A549 (cell line): ENCODE data around the gene ACER1. TPM values are rescaled to one million over a fixed set of nuclear protein-coding genes. Genes with fewer than 3 reads are reported as not detected.
A peak's percentile ranks its signal among the peaks of the same experiment; 100 is the strongest.

Experiments
- ATAC-seq, 2 experiments: fragments of 200-7000 bp in 1 of 2; fragments of >200 bp in 1 of 2; cut with Nextera tagmentation in 1 of 2; cut with Tn5 transposase in 1 of 2; 3 replicates each; pipeline versions ENCODE4 v1.8.0 to v1.9.1; 2018 to 2020; ENCODE audit warnings: mild to moderate bottlenecking in 1 of 2, moderate library complexity in 1 of 2
- CTCF ChIA-PET: fragments of 300-600 bp; sonication (Branson Sonifier 250); formaldehyde crosslinking; extraction: SDS; loops from one replicate; lab custom pipeline; 2021; ENCODE audit warnings: antibody characterized with exemption, inconsistent platforms; lab: Yijun Ruan, JAX
- POLR2A ChIA-PET: fragments of 350-600 bp; formaldehyde crosslinking; extraction: SDS; loops from one replicate; lab custom pipeline; 2021; ENCODE audit warnings: antibody characterized with exemption, inconsistent platforms; lab: Yijun Ruan, JAX
- DNase-seq, 2 experiments: peaks; one replicate each; pipeline versions ENCODE4 v3.0.0 to v3.0.0-alpha.2; 2011 to 2016; ENCODE audit warnings: low read depth in 1 of 2, low spot score in 1 of 2
- FAIRE-seq: peaks from 2 replicates; lab custom pipeline; 2011; peaks lifted over from hg19 to GRCh38; lab: Jason Lieb, UNC
- H3K27ac ChIP-seq, 2 experiments: fragments of >200 bp; sonication (Bioruptor Twin); formaldehyde crosslinking; 3 replicates each; pipeline ENCODE4 v1.5.1; 2016 to 2017
- H3K4me1 ChIP-seq: fragments of >200 bp; sonication (Bioruptor Twin); formaldehyde crosslinking; 3 replicates; pipeline ENCODE4 v1.6.1; 2016
- H3K4me2 ChIP-seq: fragments of >200 bp; sonication (Bioruptor Twin); formaldehyde crosslinking; 3 replicates; pipeline ENCODE4 v1.6.1; 2016
- H3K4me3 ChIP-seq: fragments of >200 bp; sonication (Bioruptor Twin); formaldehyde crosslinking; 3 replicates; pipeline ENCODE4 v1.5.1; 2016
- H3K9me3 ChIP-seq: fragments of >200 bp; sonication (Bioruptor Twin); formaldehyde crosslinking; 3 replicates; pipeline ENCODE4 v1.6.1; 2016
- CBX2 ChIP-seq: fragments of 200-600 bp; sonication (generic); IDR thresholded peaks from 2 replicates; pipeline ENCODE4 v1.6.1; 2016; ENCODE audit warnings: low read depth, mild to moderate bottlenecking, borderline replicate concordance
- CEBPB ChIP-seq, 2 experiments: fragments of >200 bp in 1 of 2; sonication (Bioruptor Twin) in 1 of 2; formaldehyde crosslinking in 1 of 2; IDR thresholded peaks; 2 replicates each; pipeline ENCODE4 v1.6.1; 2012 to 2016
- CHD2 ChIP-seq: fragments of 150-350 bp; IDR thresholded peaks from 2 replicates; pipeline ENCODE4 v1.6.1; 2014; ENCODE audit warnings: low read length; ENCODE audit not compliant: partially characterized antibody
- ESRRA ChIP-seq: fragments of 150-350 bp; IDR thresholded peaks from 2 replicates; pipeline ENCODE4 v1.6.1; 2014; ENCODE audit warnings: mild to moderate bottlenecking, low read length, borderline replicate concordance
- FOSL2 ChIP-seq, 2 experiments: fragments of 450-650 bp in 1 of 2; fragments of >200 bp in 1 of 2; sonication (Bioruptor Twin) in 1 of 2; formaldehyde crosslinking; IDR thresholded peaks; 2 replicates each; pipeline versions ENCODE4 v1.5.0 to v1.6.1; 2016 to 2020; ENCODE audit warnings: mild to moderate bottlenecking in 1 of 2, moderate library complexity in 1 of 2
- FOXS1 ChIP-seq: fragments of 250-450 bp; sonication (Bioruptor Pico); IDR thresholded peaks from 2 replicates; pipeline ENCODE4 v1.5.0; 2020; ENCODE audit warnings: mild to moderate bottlenecking, moderate library complexity
- HES2 ChIP-seq: fragments of >200 bp; sonication (Bioruptor Twin); formaldehyde crosslinking; IDR thresholded peaks from 2 replicates; pipeline ENCODE4 v1.6.1; 2016
- HEYL ChIP-seq: fragments of 250-450 bp; sonication (Bioruptor Pico); IDR thresholded peaks from 2 replicates; pipeline ENCODE4 v1.8.0; 2021; ENCODE audit warnings: mild to moderate bottlenecking, moderate library complexity
- JUNB ChIP-seq: fragments of >200 bp; sonication (Bioruptor Twin); formaldehyde crosslinking; IDR thresholded peaks from 2 replicates; pipeline ENCODE4 v1.6.1; 2016
- KDM1A ChIP-seq: fragments of 200-600 bp; sonication (generic); IDR thresholded peaks from 2 replicates; pipeline ENCODE4 v1.6.1; 2016; ENCODE audit warnings: low read depth, mild to moderate bottlenecking
- MAFK ChIP-seq: fragments of 450-650 bp; IDR thresholded peaks from 2 replicates; pipeline ENCODE4 v1.6.1; 2014; ENCODE audit not compliant: partially characterized antibody
- MYC ChIP-seq: IDR thresholded peaks from 2 replicates; pipeline ENCODE4 v1.6.1; 2012; ENCODE audit warnings: mild to moderate bottlenecking, inconsistent platforms, low read length, improper control_type of control experiment, borderline replicate concordance
- NPAS2 ChIP-seq: fragments of 250-450 bp; sonication (Bioruptor Pico); IDR thresholded peaks from 2 replicates; pipeline ENCODE4 v1.8.0; 2022; ENCODE audit warnings: mild to moderate bottlenecking, moderate library complexity, borderline replicate concordance
- NR3C1 ChIP-seq: fragments of >200 bp; sonication (Bioruptor Twin); formaldehyde crosslinking; IDR thresholded peaks from 3 replicates; pipeline ENCODE4 v1.6.1; 2017
- PHF8 ChIP-seq: fragments of 200-600 bp; sonication (generic); IDR thresholded peaks from 2 replicates; pipeline ENCODE4 v1.6.1; 2016; ENCODE audit warnings: low read depth, mild to moderate bottlenecking, antibody characterized with exemption, moderate library complexity, borderline replicate concordance
- RCOR1 ChIP-seq: fragments of 150-350 bp; IDR thresholded peaks from 2 replicates; pipeline ENCODE4 v1.6.1; 2014; ENCODE audit warnings: antibody characterized with exemption, low read length, low read depth
- RFX5 ChIP-seq: fragments of 450-650 bp; IDR thresholded peaks from 2 replicates; pipeline ENCODE4 v1.7.1; 2014; ENCODE audit warnings: antibody characterized with exemption, mild to moderate bottlenecking, moderate library complexity
- RNF2 ChIP-seq: fragments of 200-600 bp; sonication (generic); IDR thresholded peaks from 2 replicates; pipeline ENCODE4 v1.6.1; 2016; ENCODE audit warnings: low read depth, mild to moderate bottlenecking, antibody characterized with exemption, moderate library complexity, borderline replicate concordance
- SMC3 ChIP-seq: fragments of >200 bp; sonication (Bioruptor Twin); formaldehyde crosslinking; IDR thresholded peaks from 3 replicates; pipeline ENCODE4 v1.6.1; 2018; ENCODE audit warnings: inconsistent platforms
- SREBF2 ChIP-seq: fragments of 450-650 bp; IDR thresholded peaks from 2 replicates; pipeline ENCODE4 v1.6.1; 2014; ENCODE audit warnings: mild to moderate bottlenecking, moderate library complexity
- USF2 ChIP-seq: fragments of 450-650 bp; IDR thresholded peaks from 2 replicates; pipeline ENCODE4 v1.6.1; 2014; ENCODE audit warnings: antibody characterized with exemption
- ZC3H11A ChIP-seq: fragments of 450-650 bp; IDR thresholded peaks from 2 replicates; pipeline ENCODE4 v1.6.1; 2014; ENCODE audit warnings: antibody characterized with exemption, mild to moderate bottlenecking
- WGBS: methylation state at CpG from one replicate; pipeline ENCODE4 v1.1.6; 2017; ENCODE audit errors: missing lambda C conversion rate; 5-methylcytosine and 5-hydroxymethylcytosine counted together
- polyA plus RNA-seq, 4 experiments: library from polyadenylated mRNA; depleted of rRNA in 3 of 4; stranded (reverse); fragments of >200 nt; fragmentation: RNase III in 1 of 4; extraction: RNeasy Plus Mini Kit Qiagen cat#74134 plus additional on column Dnase treatment in 1 of 4; gene quantifications; 2 replicates in 3 of 4; 3 replicates in 1 of 4; pipeline ENCODE4 v1.2.3, GENCODE V29; 2011 to 2017
- TF ChIP-seq, protein P1 (sequence below): fragments of >200 bp; sonication (Bioruptor Twin); formaldehyde crosslinking; IDR thresholded peaks from 3 replicates; pipeline ENCODE4 v1.5.1; 2016

Gene ACER1
- polyA plus RNA-seq, 2 of the 4 experiments (the other 2 are of a cell fraction): not detected

DNA sequence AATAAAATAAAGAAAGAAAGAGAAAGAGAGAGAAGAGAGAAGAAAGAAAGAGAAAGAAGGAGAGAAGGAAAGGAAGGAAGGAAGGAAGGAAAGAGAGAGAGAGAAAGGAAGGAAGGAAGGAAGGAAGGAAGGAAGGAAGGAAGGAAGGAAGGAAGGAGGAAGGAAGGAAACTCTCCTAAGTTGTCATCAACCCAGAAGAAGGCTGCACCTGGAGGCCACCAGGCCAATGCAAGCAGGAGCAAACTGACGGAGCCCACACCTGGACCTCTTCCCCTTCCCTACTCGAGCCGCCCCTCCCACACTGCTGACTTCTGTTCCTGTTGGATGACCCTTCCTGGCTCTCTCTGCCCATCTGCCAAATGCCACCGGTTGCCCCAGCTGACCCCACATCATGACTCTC lies 8.7 kb downstream of the ACER1 start:
- Histone ChIP-seq H3K27ac (no peak overlapping the region), H3K4me2 (no peak overlapping the region), H3K4me1 (no peaks in the 10 kb centered on the region), H3K9me3 (no peaks in the 10 kb centered on the region), H3K4me3 (no peak overlapping the region)
- CTCF ChIA-PET: interaction anchor here (0.6 kb wide), 1 partner anchor 1003 kb away, joined by 3 read pairs; no protein-coding TSS in a partner anchor
- 55% methylated on average over 4 of the region's 4 CpGs for WGBS
- TF ChIP-seq FOXS1 (CRISPR knock-in tag) (no peak), NPAS2 (CRISPR knock-in tag) (no peak), MAFK (no peak), MYC (no peak), RNF2 (no peak), SREBF2 (no peak), RCOR1 (no peak), CBX2 (no peak), KDM1A (no peak)
- TF ChIP-seq, protein P1, sequence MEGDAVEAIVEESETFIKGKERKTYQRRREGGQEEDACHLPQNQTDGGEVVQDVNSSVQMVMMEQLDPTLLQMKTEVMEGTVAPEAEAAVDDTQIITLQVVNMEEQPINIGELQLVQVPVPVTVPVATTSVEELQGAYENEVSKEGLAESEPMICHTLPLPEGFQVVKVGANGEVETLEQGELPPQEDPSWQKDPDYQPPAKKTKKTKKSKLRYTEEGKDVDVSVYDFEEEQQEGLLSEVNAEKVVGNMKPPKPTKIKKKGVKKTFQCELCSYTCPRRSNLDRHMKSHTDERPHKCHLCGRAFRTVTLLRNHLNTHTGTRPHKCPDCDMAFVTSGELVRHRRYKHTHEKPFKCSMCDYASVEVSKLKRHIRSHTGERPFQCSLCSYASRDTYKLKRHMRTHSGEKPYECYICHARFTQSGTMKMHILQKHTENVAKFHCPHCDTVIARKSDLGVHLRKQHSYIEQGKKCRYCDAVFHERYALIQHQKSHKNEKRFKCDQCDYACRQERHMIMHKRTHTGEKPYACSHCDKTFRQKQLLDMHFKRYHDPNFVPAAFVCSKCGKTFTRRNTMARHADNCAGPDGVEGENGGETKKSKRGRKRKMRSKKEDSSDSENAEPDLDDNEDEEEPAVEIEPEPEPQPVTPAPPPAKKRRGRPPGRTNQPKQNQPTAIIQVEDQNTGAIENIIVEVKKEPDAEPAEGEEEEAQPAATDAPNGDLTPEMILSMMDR: no peak
- DNase-seq (no peak), ATAC-seq (no peak), FAIRE-seq (no peak)
- POLR2A ChIA-PET: no interaction called here

GRCh38 chr19:6322284-6322683 lies 11.1 kb downstream of the ACER1 start:
- WGBS: 4% methylated on average over 3 of the region's 3 CpGs

GRCh38 chr19:6319376-6319775 lies 14.0 kb downstream of the ACER1 start:
- CTCF ChIA-PET: interaction anchor here (0.7 to 0.8 kb wide), 2 partner anchors 8 to 35 kb away, joined by 3 read pairs; no protein-coding TSS in a partner anchor
- H3K27ac ChIP-seq: no peak overlapping the region
- TF ChIP-seq USF2 (no peak), MAFK (no peak), HEYL (CRISPR knock-in tag) (no peak), FOSL2 (IDR thresholded peaks at IDR 0.05) (no peak), FOSL2 (CRISPR knock-in tag; IDR thresholded peaks at IDR 0.05) (no peak), CHD2 (no peak), ZC3H11A (no peak)
- TF ChIP-seq, all 56 proteins: peak for 0
- FAIRE-seq: no peak
- WGBS: 2% methylated on average over 4 of the region's 4 CpGs
- no peaks in the 10 kb centered on the region for H3K4me1 ChIP-seq
- peak; percentile 32 to 62; a peak in 3 of 6 replicates for ATAC-seq
- no peaks in the 10 kb centered on the region for H3K9me3 ChIP-seq
- H3K4me3 ChIP-seq: no peak overlapping the region
- no peak overlapping the region for H3K4me2 ChIP-seq
- DNase-seq: no peak
- POLR2A ChIA-PET: no interaction called here

More at GRCh38 chr19:6322284-6322683, 11.1 kb downstream of the ACER1 start:
- no peak for ATAC-seq
- Histone ChIP-seq H3K9me3 (no peaks in the 10 kb centered on the region), H3K4me3 (no peak overlapping the region), H3K4me2 (no peak overlapping the region), H3K4me1 (no peaks in the 10 kb centered on the region), H3K27ac (no peak overlapping the region)
- POLR2A ChIA-PET: no interaction called here
- TF ChIP-seq RFX5 (no peak), HEYL (CRISPR knock-in tag) (no peak), ESRRA (no peak), JUNB (no peak), RNF2 (no peak), RCOR1 (no peak), PHF8 (no peak), USF2 (no peak), CEBPB (IDR thresholded peaks at IDR 0.05) (no peak), SMC3 (no peak), HES2 (no peak), NR3C1 (no peak)
- CTCF ChIA-PET: no interaction called here
- no peak for DNase-seq
- no peak for FAIRE-seq
